Inflammatory macrophage treated with lipopolysaccharide for 1 hour (primary cell): ENCODE data around the gene GRPEL2.

Experiments used
- DNase-seq, 2 donors: peaks; one replicate each; pipeline ENCODE4 v3.0.0-alpha.2; 2020 to 2022

Gene GRPEL2

GRCh38 chr5:149402291-149402690 lies 57.0 kb downstream of the GRPEL2 start:
- no peak for DNase-seq
